Ishikawa (cell line): Measurements from ENCODE around the gene ATP6V1G3.

Experiments
- CEBPB ChIP-seq: IDR thresholded peaks from 2 replicates; pipeline ENCODE4 v1.6.1; 2012
- CREB1 ChIP-seq: IDR thresholded peaks from 2 replicates; pipeline ENCODE4 v1.6.1; 2012; ENCODE audit warnings: low read depth
- EGR1 ChIP-seq: IDR thresholded peaks from 2 replicates; pipeline ENCODE4 v1.6.1; 2012
- EP300 ChIP-seq: IDR thresholded peaks from 2 replicates; pipeline ENCODE4 v1.6.1; 2012; ENCODE audit warnings: borderline replicate concordance
- FOXM1 ChIP-seq: IDR thresholded peaks from 2 replicates; pipeline ENCODE4 v1.6.1; 2012; ENCODE audit warnings: low read depth, borderline replicate concordance
- MAX ChIP-seq: IDR thresholded peaks from 2 replicates; pipeline ENCODE4 v1.6.1; 2012
- NFIC ChIP-seq: IDR thresholded peaks from 2 replicates; pipeline ENCODE4 v1.6.1; 2012
- RAD21 ChIP-seq: IDR thresholded peaks from 2 replicates; pipeline ENCODE4 v1.6.1; 2012; ENCODE audit warnings: low read depth
- REST ChIP-seq: IDR thresholded peaks from 2 replicates; pipeline ENCODE4 v1.6.1; 2012; ENCODE audit warnings: low read depth, mild to moderate bottlenecking
- TAF1 ChIP-seq: IDR thresholded peaks from 2 replicates; pipeline ENCODE4 v1.6.1; 2012; ENCODE audit warnings: low read depth, mild to moderate bottlenecking
- TCF12 ChIP-seq: IDR thresholded peaks from 2 replicates; pipeline ENCODE4 v1.6.1; 2012; ENCODE audit warnings: low read depth
- TEAD4 ChIP-seq: IDR thresholded peaks from 2 replicates; pipeline ENCODE4 v1.6.1; 2012
- USF1 ChIP-seq: IDR thresholded peaks from 2 replicates; pipeline ENCODE4 v1.6.1; 2012
- YY1 ChIP-seq: IDR thresholded peaks from 2 replicates; pipeline ENCODE4 v1.6.1; 2012; ENCODE audit warnings: low read depth
- ZBTB7A ChIP-seq: IDR thresholded peaks from 2 replicates; pipeline ENCODE4 v1.6.1; 2012; ENCODE audit warnings: low read depth

Gene ATP6V1G3

GRCh38 chr1:198499588-198499987 is 40.9 kb downstream of the ATP6V1G3 start:
- TF ChIP-seq YY1 (no peak), CEBPB (no peak), EP300 (no peak), EGR1 (no peak), NFIC (no peak), CREB1 (no peak), TEAD4 (no peak), RAD21 (no peak), USF1 (no peak), REST (no peak), FOXM1 (no peak), ZBTB7A (no peak), TCF12 (no peak), TAF1 (no peak), MAX (no peak)

- no peak for TF ChIP-seq NFIC
- TF ChIP-seq REST: no peak
- TF ChIP-seq MAX: no peak
- no peak for TF ChIP-seq USF1
- TF ChIP-seq ZBTB7A: no peak
- no peak for TF ChIP-seq TEAD4
- no peak for TF ChIP-seq FOXM1
- no peak for TF ChIP-seq CREB1
- no peak for TF ChIP-seq EP300
Measured at GRCh38 chr1:198498881-198499280, 41.6 kb downstream of the ATP6V1G3 start.

GRCh38 chr1:198498103-198498385 is 42.4 kb downstream of the ATP6V1G3 start:
- TF ChIP-seq REST (no peak), TEAD4 (no peak), EP300 (no peak), FOXM1 (no peak), NFIC (no peak), CREB1 (no peak)

- TF ChIP-seq ZBTB7A: no peak
- no peak for TF ChIP-seq MAX
- no peak for TF ChIP-seq USF1
- TF ChIP-seq TCF12: no peak
- no peak for TF ChIP-seq FOXM1
- TF ChIP-seq CEBPB: no peak
- TF ChIP-seq NFIC: no peak
- no peak for TF ChIP-seq CREB1
- TF ChIP-seq EGR1: no peak
- TF ChIP-seq TEAD4: no peak
- no peak for TF ChIP-seq TAF1
- no peak for TF ChIP-seq EP300
- TF ChIP-seq RAD21: no peak
- TF ChIP-seq YY1: no peak
Measured at GRCh38 chr1:198497326-198498102, 43.0 kb downstream of the ATP6V1G3 start.
